ENCODE data around the gene KRT81.
"Not testable (repeated sequence)": the region's sequence is repeated elsewhere in the genome, so short reads cannot be mapped to it uniquely, and the experiment has no call there.

Gene KRT81

GRCh38 chr12:52270541-52271070 is 20.7 kb downstream of the KRT81 start:
- in situ Hi-C loops (cut with HindIII; ENCODE audit: low pct_unique_long_range_greater_than_20kb, low sequenced_read_pairs), result no loop called here
- no peak for TF ChIP-seq JUND (IDR thresholded peaks at IDR 0.05; ENCODE audit: low read depth)
- DNase-seq (ENCODE audit: low read depth in 1 of 2, low spot score in 1 of 2), result no peak

GRCh38 chr12:52268212-52268611 is 23.1 kb downstream of the KRT81 start:
- TF ChIP-seq JUND (IDR thresholded peaks at IDR 0.05; ENCODE audit: low read depth), result no peak
- in situ Hi-C loops (cut with HindIII; ENCODE audit: low pct_unique_long_range_greater_than_20kb, low sequenced_read_pairs), result no loop called here
- no peak for DNase-seq (ENCODE audit: low read depth in 1 of 2, low spot score in 1 of 2)

DNA sequence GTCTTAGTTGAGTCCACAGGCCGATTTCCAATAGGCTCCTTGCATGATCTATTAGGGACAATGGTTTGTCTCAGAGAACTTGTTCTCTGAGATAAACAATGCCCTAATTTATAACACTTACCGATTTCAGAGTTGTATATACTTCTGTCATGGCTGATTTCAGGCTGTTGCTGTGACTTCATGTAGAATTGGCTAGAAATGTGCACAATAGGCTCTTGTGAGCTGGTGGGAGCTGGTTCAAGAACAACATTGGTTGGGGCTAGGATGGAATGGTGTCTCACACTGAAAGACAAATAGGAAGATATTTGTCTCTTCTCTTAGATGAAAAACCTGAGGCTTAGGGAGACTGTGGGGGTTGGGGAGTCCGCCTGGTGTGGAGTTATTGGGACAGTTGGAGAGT is 23.6 kb downstream of the KRT81 start:
- no peak for DNase-seq (ENCODE audit: low read depth in 1 of 2, low spot score in 1 of 2)
- no peak for TF ChIP-seq JUND (IDR thresholded peaks at IDR 0.05; ENCODE audit: low read depth)
- in situ Hi-C loops (cut with HindIII; ENCODE audit: low pct_unique_long_range_greater_than_20kb, low sequenced_read_pairs), result no loop called here

- TF ChIP-seq JUND (IDR thresholded peaks at IDR 0.05; ENCODE audit: low read depth), result no peak
- in situ Hi-C loops (cut with HindIII; ENCODE audit: low pct_unique_long_range_greater_than_20kb, low sequenced_read_pairs), result no loop called here
- DNase-seq (ENCODE audit: low read depth in 1 of 2, low spot score in 1 of 2), result no peak
Measured at GRCh38 chr12:52267266-52267665, 24.1 kb downstream of the KRT81 start.

GRCh38 chr12:52266514-52266913 is 24.8 kb downstream of the KRT81 start:
- no peak for TF ChIP-seq JUND (IDR thresholded peaks at IDR 0.05; ENCODE audit: low read depth)
- no peak for DNase-seq (ENCODE audit: low read depth in 1 of 2, low spot score in 1 of 2)
- in situ Hi-C loops (cut with HindIII; ENCODE audit: low pct_unique_long_range_greater_than_20kb, low sequenced_read_pairs), result no loop called here

GRCh38 chr12:52264435-52264825 is 26.9 kb downstream of the KRT81 start:
- no peak for DNase-seq (ENCODE audit: low read depth in 1 of 2, low spot score in 1 of 2)
- in situ Hi-C loops (cut with HindIII; ENCODE audit: low pct_unique_long_range_greater_than_20kb, low sequenced_read_pairs), result no loop called here
- TF ChIP-seq JUND (IDR thresholded peaks at IDR 0.05; ENCODE audit: low read depth), result no peak

GRCh38 chr12:52263761-52264434 is 27.4 kb downstream of the KRT81 start:
- no peak for TF ChIP-seq JUND (IDR thresholded peaks at IDR 0.05; ENCODE audit: low read depth)
- in situ Hi-C loops (cut with HindIII; ENCODE audit: low pct_unique_long_range_greater_than_20kb, low sequenced_read_pairs), result no loop called here
- DNase-seq (ENCODE audit: low read depth in 1 of 2, low spot score in 1 of 2), result no peak

GRCh38 chr12:52262286-52262685 is 29.0 kb downstream of the KRT81 start:
- no peak for DNase-seq (ENCODE audit: low read depth in 1 of 2, low spot score in 1 of 2)
- no peak for TF ChIP-seq JUND (IDR thresholded peaks at IDR 0.05; ENCODE audit: low read depth)
- in situ Hi-C loops (cut with HindIII; ENCODE audit: low pct_unique_long_range_greater_than_20kb, low sequenced_read_pairs), result no loop called here

- in situ Hi-C loops (cut with HindIII; ENCODE audit: low pct_unique_long_range_greater_than_20kb, low sequenced_read_pairs), result no loop called here
- no peak for DNase-seq (ENCODE audit: low read depth in 1 of 2, low spot score in 1 of 2)
- TF ChIP-seq JUND (IDR thresholded peaks at IDR 0.05; ENCODE audit: low read depth), result no peak
Measured at GRCh38 chr12:52261208-52261484, 30.2 kb downstream of the KRT81 start.

DNA sequence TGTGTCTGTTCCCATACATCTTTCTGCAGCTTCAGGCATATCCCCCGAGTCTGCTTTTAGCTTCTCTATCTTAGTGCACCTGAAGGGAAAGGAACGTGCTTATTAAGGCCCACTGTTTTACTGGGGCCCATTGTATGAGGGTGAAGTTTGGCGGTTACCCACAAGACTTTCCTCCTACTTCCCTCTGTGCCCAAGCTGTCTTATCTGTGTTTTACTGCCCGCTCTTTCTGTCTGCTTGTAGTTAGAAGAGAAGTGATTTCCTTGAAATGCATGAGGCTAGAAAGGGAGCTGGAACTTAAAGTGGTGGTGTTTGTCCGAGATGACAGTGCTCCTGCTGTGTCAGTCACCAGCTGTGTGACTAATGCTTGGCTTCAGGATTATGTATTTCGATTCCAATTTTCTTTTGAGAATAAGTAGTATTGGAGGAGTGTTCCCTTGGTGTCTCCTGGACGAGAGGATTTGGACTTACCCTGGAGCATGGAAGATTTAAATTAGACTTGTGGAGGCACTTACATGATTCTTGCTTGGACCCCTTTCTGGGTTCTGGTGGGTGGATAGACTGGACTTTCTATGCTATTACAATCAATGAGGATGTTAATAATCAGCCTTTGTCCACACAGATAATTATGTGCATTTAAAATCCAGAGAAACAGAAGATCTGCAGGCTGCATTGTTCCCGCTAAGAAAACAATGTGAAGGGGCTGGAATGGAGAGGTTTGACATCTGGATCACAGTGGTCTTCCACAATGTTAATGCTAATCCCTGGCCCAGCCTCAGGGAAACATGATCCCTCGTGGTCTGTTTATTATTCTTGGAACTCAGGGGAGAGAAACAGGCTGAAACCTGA is 30.8 kb downstream of the KRT81 start:
- in situ Hi-C loops (cut with HindIII; ENCODE audit: low pct_unique_long_range_greater_than_20kb, low sequenced_read_pairs), result no loop called here
- TF ChIP-seq JUND (IDR thresholded peaks at IDR 0.05; ENCODE audit: low read depth), result no peak
- DNase-seq (ENCODE audit: low read depth in 1 of 2, low spot score in 1 of 2), result no peak

DNA sequence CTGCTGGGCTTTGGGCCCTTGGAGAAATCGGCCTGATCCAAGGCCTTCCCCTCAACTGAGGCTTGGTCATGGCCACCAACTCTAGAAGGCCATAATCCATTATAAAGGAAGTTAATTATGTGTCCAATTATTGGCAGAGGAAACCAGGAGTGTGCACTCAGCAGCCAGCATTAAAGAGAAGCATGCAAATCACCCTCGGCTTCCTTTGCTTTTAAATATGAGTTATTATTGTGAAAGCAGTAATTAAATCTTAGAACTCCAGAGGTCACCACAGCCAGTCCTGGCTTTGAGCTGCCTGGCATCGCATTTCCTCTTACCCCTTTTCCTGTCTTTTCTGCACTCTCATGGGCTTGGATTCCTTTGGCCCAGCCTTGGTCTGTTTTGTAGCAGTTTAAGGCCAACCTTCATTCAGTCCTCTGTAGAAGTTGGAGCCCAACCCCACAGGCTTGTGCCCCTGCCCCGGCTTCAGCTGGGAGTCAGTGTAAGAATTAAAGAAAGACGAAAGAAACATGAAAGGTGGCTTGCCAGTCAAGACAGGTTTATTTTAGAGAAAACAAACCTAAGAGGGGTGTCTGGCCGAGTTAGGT is 31.6 kb downstream of the KRT81 start:
- no peak for TF ChIP-seq JUND (IDR thresholded peaks at IDR 0.05; ENCODE audit: low read depth)
- in situ Hi-C loops (cut with HindIII; ENCODE audit: low pct_unique_long_range_greater_than_20kb, low sequenced_read_pairs), result no loop called here
- DNase-seq (ENCODE audit: low read depth in 1 of 2, low spot score in 1 of 2), result no peak

DNA sequence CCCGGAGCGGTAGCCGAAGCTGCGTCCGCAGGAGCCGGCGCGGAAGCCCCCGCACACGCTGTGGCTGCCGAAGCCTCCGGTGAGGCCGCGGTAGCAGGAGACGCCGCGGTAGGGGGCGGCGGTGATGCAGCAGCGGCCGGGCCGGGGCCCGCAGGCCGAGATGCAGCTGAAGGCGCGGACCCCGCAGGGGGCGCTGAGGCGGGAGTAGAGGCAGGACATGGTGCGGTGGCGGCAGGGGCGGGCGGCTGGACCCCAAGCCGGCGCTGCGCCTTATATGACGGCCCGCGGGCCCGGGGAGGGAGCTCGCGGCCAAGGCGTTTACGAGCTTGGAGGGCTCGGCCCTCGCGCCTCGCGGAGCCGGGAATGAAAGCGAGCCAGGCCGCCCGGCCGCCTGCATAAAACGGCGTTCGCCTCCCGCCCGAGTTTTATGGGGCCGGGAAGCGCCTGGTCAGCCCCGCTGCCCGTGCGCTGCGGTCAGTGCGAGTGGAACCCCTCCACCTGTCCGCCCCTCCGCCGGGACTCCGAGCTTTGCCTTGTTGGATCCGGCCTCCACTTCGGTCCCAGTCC is 32.9 kb downstream of the KRT81 start:
- in situ Hi-C loops (cut with HindIII; ENCODE audit: low pct_unique_long_range_greater_than_20kb, low sequenced_read_pairs), result no loop called here
- DNase-seq (ENCODE audit: low read depth in 1 of 2, low spot score in 1 of 2), result no peak
- TF ChIP-seq JUND (IDR thresholded peaks at IDR 0.05; ENCODE audit: low read depth), result no peak

GRCh38 chr12:52257922-52258321 is 33.4 kb downstream of the KRT81 start:
- DNase-seq (ENCODE audit: low read depth in 1 of 2, low spot score in 1 of 2); in situ Hi-C loops (cut with HindIII; ENCODE audit: low pct_unique_long_range_greater_than_20kb, low sequenced_read_pairs): not testable (repeated sequence)

Data from T47D (cell line).